ENCODE measurements around the gene RBBP7.

- TF ChIP-seq CTCF (IDR thresholded peaks at IDR 0.05; ENCODE audit: low read depth, low read length): no peak
- TF ChIP-seq EZH2phosphoT487 (IDR thresholded peaks at IDR 0.05; ENCODE audit: low read depth): no peak
These were observed 27.3 kb upstream of the RBBP7 start for GRCh38 chrX:16897445-16897844.
